Thyroid gland (tissue), 4 donors: ENCODE results near the gene MDGA2.

Experiments used
- POLR2A ChIP-seq, 2 donors: fragments of 450-650 bp; IDR thresholded peaks; one replicate each; pipeline ENCODE4 v1.6.1; 2017; ENCODE audit warnings: antibody characterized with exemption in 2 of 2, mild to moderate bottlenecking in 2 of 2, moderate library complexity in 1 of 2
- TF ChIP-seq, protein P1 (sequence below), 6 experiments: fragments of 200-600 bp in 3 of 6; fragments of 450-650 bp in 3 of 6; sonication (generic) in 3 of 6; IDR thresholded peaks; one replicate each; pipeline ENCODE4 v1.5.1; 2016 to 2019; ENCODE audit warnings: antibody characterized with exemption in 6 of 6, mild to moderate bottlenecking in 2 of 6, inconsistent platforms in 1 of 6, moderate library complexity in 1 of 6

DNA sequence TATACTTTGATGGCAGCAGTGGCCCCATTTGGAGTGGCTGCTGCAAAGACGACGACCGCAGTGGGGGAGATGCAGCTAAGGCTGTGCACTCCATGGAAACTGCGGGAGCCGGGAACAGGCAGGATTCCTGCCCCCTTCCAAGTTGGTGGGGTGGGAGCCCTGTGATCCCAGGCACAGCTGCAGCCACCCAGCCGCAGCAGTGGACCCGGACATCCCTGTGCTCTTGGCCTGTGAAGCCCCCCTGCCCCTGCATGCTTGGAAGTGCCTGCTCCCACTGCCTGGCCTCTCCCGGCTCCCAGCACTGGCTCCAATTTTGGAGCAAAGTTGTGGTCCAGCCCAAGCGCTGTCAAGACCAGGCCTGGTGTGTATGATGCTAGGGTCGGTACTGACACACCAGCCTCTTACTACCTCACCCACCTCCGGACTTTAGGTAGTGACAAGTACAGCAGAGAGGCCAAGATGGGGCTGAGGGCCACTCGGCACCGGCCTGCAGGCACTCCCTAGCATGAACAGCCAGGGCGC, 521.1 kb downstream of the MDGA2 start:
- TF ChIP-seq, protein P1, sequence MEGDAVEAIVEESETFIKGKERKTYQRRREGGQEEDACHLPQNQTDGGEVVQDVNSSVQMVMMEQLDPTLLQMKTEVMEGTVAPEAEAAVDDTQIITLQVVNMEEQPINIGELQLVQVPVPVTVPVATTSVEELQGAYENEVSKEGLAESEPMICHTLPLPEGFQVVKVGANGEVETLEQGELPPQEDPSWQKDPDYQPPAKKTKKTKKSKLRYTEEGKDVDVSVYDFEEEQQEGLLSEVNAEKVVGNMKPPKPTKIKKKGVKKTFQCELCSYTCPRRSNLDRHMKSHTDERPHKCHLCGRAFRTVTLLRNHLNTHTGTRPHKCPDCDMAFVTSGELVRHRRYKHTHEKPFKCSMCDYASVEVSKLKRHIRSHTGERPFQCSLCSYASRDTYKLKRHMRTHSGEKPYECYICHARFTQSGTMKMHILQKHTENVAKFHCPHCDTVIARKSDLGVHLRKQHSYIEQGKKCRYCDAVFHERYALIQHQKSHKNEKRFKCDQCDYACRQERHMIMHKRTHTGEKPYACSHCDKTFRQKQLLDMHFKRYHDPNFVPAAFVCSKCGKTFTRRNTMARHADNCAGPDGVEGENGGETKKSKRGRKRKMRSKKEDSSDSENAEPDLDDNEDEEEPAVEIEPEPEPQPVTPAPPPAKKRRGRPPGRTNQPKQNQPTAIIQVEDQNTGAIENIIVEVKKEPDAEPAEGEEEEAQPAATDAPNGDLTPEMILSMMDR (IDR thresholded peaks at IDR 0.05), result no peak
- no peak for TF ChIP-seq POLR2A (IDR thresholded peaks at IDR 0.05)
